ENCODE measurements around the gene RYR2. TPM values are rescaled to one million over a fixed set of nuclear protein-coding genes. Genes with fewer than 3 reads are reported as not detected.

RYR2 gene
- total RNA-seq, 6 experiments from 2014 or later = 0.05 to 0.17 TPM; not detected in 4

GRCh38 chr1:237029850-237030535 is 12.0 kb upstream of the RYR2 start:
- TF ChIP-seq CTCF (IDR thresholded peaks at IDR 0.05) = no peak
- no peak overlapping the region for H3K27ac Mint-ChIP-seq
- no peaks in the 10 kb centered on the region for H3K4me1 Mint-ChIP-seq (ENCODE audit: low read depth)
- DNase-seq = no peak
- H3K36me3 Mint-ChIP-seq (ENCODE audit: low read depth) = peaks cover 5% of the 10 kb centered on the region; the same call in 1 of the 2 replicates
- H3K27me3 Mint-ChIP-seq (ENCODE audit: insufficient read depth) = no peaks in the 10 kb centered on the region; the same call in 1 of the 2 replicates
- H3K9me3 Mint-ChIP-seq = peaks cover 39% of the 10 kb centered on the region
- H3K4me3 Mint-ChIP-seq = no peak overlapping the region

- DNase-seq = peak; percentile 6
- peaks cover 29% of the 10 kb centered on the region for H3K9me3 Mint-ChIP-seq
- no peak for TF ChIP-seq CTCF (IDR thresholded peaks at IDR 0.05)
- H3K27ac Mint-ChIP-seq = no peak overlapping the region
- no peaks in the 10 kb centered on the region for H3K36me3 Mint-ChIP-seq (ENCODE audit: low read depth)
- H3K4me1 Mint-ChIP-seq (ENCODE audit: low read depth) = no peaks in the 10 kb centered on the region
- no peaks in the 10 kb centered on the region; the same call in 1 of the 2 replicates for H3K27me3 Mint-ChIP-seq (ENCODE audit: insufficient read depth)
- H3K4me3 Mint-ChIP-seq = no peak overlapping the region
These were observed 10.5 kb upstream of the RYR2 start for GRCh38 chr1:237031480-237031879.

- no peak for DNase-seq
- peaks cover 28% of the 10 kb centered on the region for H3K9me3 Mint-ChIP-seq
- H3K36me3 Mint-ChIP-seq (ENCODE audit: low read depth) = no peaks in the 10 kb centered on the region
- H3K4me1 Mint-ChIP-seq (ENCODE audit: low read depth) = no peaks in the 10 kb centered on the region
- TF ChIP-seq CTCF (IDR thresholded peaks at IDR 0.05) = no peak
- H3K4me3 Mint-ChIP-seq = peak overlapping the region; percentile 16; the same call in 1 of the 2 replicates
- no peaks in the 10 kb centered on the region; the same call in 1 of the 2 replicates for H3K27me3 Mint-ChIP-seq (ENCODE audit: insufficient read depth)
- no peak overlapping the region for H3K27ac Mint-ChIP-seq
These were observed 10.0 kb upstream of the RYR2 start for GRCh38 chr1:237032029-237032428.

GRCh38 chr1:237033061-237033460 is 8.9 kb upstream of the RYR2 start:
- Mint-ChIP-seq H3K9me3 (peaks cover 18% of the 10 kb centered on the region), H3K27ac (no peak overlapping the region), H3K4me3 (no peak overlapping the region), H3K27me3 (ENCODE audit: insufficient read depth) (no peaks in the 10 kb centered on the region; the same call in 1 of the 2 replicates), H3K4me1 (ENCODE audit: low read depth) (no peaks in the 10 kb centered on the region), H3K36me3 (ENCODE audit: low read depth) (no peaks in the 10 kb centered on the region)
- no peak for DNase-seq
- TF ChIP-seq CTCF (IDR thresholded peaks at IDR 0.05) = no peak

- TF ChIP-seq CTCF (IDR thresholded peaks at IDR 0.05) = no peak
- no peaks in the 10 kb centered on the region for H3K36me3 Mint-ChIP-seq (ENCODE audit: low read depth)
- no peaks in the 10 kb centered on the region for H3K4me1 Mint-ChIP-seq (ENCODE audit: low read depth)
- H3K9me3 Mint-ChIP-seq = peaks cover 17% of the 10 kb centered on the region
- H3K27ac Mint-ChIP-seq = no peak overlapping the region
- no peak overlapping the region for H3K4me3 Mint-ChIP-seq
- no peaks in the 10 kb centered on the region; the same call in 1 of the 2 replicates for H3K27me3 Mint-ChIP-seq (ENCODE audit: insufficient read depth)
- DNase-seq = no peak
These were observed 8.2 kb upstream of the RYR2 start for GRCh38 chr1:237033804-237034203.
